Loucy (cell line): ENCODE results near the gene PADI1.

Experiments used
- EZH2phosphoT487 ChIP-seq: fragments of 200-600 bp; IDR thresholded peaks from 2 replicates; pipeline ENCODE4 v1.6.1; 2018; ENCODE audit warnings: antibody characterized with exemption, mild to moderate bottlenecking, moderate library complexity, borderline replicate concordance
- TF ChIP-seq, protein P1 (sequence below): fragments of 200-600 bp; sonication (generic); conservative IDR thresholded peaks from 2 replicates; pipeline ENCODE4 v1.5.1; 2014; ENCODE audit warnings: mild to moderate bottlenecking, antibody characterized with exemption, low read length

DNA sequence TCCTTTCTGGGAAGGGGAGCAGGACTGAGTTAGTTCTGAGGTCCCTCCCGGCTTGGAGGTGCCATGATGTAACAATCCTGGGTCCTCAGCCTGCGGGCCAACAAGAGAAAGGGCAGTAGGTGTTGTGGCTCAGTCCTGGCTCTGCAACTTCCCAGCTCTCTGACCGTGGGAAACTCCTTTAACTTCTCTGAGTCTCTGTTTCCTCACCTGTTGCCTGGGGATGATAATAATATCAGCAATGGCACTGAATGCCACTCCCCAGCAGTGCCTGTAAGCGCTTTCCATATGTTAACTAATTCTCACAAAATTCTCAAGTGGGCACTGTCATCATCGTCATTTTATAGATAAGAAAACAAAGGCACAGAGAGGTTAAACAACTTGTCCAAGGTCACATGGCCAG lies 46.3 kb downstream of the PADI1 start:
- TF ChIP-seq, protein P1, sequence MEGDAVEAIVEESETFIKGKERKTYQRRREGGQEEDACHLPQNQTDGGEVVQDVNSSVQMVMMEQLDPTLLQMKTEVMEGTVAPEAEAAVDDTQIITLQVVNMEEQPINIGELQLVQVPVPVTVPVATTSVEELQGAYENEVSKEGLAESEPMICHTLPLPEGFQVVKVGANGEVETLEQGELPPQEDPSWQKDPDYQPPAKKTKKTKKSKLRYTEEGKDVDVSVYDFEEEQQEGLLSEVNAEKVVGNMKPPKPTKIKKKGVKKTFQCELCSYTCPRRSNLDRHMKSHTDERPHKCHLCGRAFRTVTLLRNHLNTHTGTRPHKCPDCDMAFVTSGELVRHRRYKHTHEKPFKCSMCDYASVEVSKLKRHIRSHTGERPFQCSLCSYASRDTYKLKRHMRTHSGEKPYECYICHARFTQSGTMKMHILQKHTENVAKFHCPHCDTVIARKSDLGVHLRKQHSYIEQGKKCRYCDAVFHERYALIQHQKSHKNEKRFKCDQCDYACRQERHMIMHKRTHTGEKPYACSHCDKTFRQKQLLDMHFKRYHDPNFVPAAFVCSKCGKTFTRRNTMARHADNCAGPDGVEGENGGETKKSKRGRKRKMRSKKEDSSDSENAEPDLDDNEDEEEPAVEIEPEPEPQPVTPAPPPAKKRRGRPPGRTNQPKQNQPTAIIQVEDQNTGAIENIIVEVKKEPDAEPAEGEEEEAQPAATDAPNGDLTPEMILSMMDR = no peak
- no peak for TF ChIP-seq EZH2phosphoT487
